BLaER1 (cell line): ENCODE data around the gene BTN2A1.

Experiments used
- H3K27ac ChIP-seq: shearing (Covaris generic); formaldehyde crosslinking; 2 replicates; pipeline ENCODE4 v1.8.1; 2022
- H3K27me3 ChIP-seq: shearing (Covaris generic); formaldehyde crosslinking; 2 replicates; pipeline ENCODE4 v1.8.1; 2022
- H3K36me3 ChIP-seq: shearing (Covaris generic); formaldehyde crosslinking; 2 replicates; pipeline ENCODE4 v1.8.1; 2022
- H3K4me1 ChIP-seq: shearing (Covaris generic); formaldehyde crosslinking; 2 replicates; pipeline ENCODE4 v1.8.1; 2022
- H3K4me2 ChIP-seq: shearing (Covaris generic); formaldehyde crosslinking; 2 replicates; pipeline ENCODE4 v1.8.1; 2022
- H3K4me3 ChIP-seq: shearing (Covaris generic); formaldehyde crosslinking; 2 replicates; pipeline ENCODE4 v1.8.1; 2022
- H3K9ac ChIP-seq: shearing (Covaris generic); formaldehyde crosslinking; 2 replicates; pipeline ENCODE4 v1.8.1; 2022
- H3K9me3 ChIP-seq: shearing (Covaris generic); formaldehyde crosslinking; 2 replicates; pipeline ENCODE4 v1.8.1; 2022
- H4K20me1 ChIP-seq: shearing (Covaris generic); formaldehyde crosslinking; 2 replicates; pipeline ENCODE4 v1.8.1; 2022
- Cebpa-rat ChIP-seq: shearing (Covaris generic); IDR thresholded peaks from 2 replicates; pipeline ENCODE4 v1.8.1; 2022

BTN2A1 gene

DNA sequence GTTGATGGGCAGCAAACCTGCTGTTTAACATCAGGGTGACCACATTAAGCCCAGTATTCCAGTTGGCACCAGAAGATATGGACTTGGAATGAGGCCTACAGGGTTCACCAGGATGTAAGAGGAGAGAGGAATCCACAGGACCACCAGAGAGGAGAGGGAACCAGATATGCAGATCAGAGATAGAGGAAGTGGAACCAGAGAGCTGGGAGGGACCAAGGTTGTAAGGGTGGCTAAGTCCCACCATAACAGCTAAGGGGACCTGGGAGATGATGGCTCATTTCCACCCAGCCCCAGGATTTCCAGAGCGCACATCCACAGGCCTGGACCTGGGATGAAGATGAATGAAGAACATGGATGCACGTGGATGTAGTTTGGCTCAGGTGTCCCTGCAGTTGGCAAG, 11.1 kb downstream of the BTN2A1 start:
- no peak for TF ChIP-seq Cebpa-rat
- no peak overlapping the region for H3K4me2 ChIP-seq
- peaks cover 30% of the 10 kb centered on the region for H3K9me3 ChIP-seq
- peaks cover 85% of the 10 kb centered on the region for H3K36me3 ChIP-seq
- H3K9ac ChIP-seq, result no peak overlapping the region
- no peaks in the 10 kb centered on the region for H3K27me3 ChIP-seq
- 0 out of 2 replicates have a peak, but pooled peaks cover 5% of the 10 kb centered on the region for H3K4me1 ChIP-seq
- no peaks in the 10 kb centered on the region for H4K20me1 ChIP-seq
- H3K27ac ChIP-seq, result no peak overlapping the region
- no peak overlapping the region for H3K4me3 ChIP-seq

DNA sequence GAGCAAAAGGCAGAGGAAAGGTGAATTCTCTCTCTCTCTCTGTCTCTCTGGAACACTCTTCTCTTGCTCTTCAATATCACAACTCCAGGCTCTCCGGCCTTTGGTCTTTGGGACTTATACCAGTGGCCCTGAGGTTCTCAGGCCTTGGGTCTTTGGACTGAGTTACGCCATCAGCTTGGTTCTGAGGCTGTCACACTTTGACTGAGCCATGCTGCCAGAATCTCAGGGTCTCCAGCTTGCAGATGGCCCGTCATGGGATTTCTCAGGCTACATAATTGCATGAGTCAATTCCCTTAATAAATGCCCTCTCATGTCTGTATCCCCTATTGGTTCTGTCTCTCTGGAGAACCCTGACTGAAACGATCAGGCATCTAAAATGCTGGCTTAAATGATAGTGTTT, 12.9 kb downstream of the BTN2A1 start:
- Histone ChIP-seq H3K27me3 (no peaks in the 10 kb centered on the region), H3K9me3 (peaks cover 30% of the 10 kb centered on the region), H3K27ac (no peak overlapping the region), H3K36me3 (peaks cover 67% of the 10 kb centered on the region), H3K9ac (no peak overlapping the region), H3K4me1 (peaks cover 18% of the 10 kb centered on the region), H3K4me3 (no peak overlapping the region), H4K20me1 (no peaks in the 10 kb centered on the region), H3K4me2 (no peak overlapping the region)
- no peak for TF ChIP-seq Cebpa-rat

DNA sequence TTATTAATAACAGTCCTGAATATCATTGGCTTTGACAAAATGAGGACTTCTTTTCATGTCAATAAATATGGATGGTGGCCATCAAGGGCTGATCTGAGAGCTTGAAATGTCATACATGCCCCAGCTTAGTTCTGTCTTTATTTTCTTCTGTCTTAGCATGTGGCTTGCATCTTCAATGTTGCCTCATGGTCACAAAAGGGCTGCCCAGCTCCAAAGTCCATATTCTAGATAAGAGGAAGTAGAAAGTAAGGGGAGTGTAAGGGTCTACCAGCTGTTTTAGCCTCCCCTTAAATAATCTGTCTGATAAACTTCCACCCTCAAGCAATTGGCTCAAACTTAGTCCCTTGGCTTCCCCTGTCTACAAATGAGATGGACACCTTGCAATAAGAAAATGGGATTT, 14.2 kb downstream of the BTN2A1 start:
- Histone ChIP-seq H3K4me2 (no peak overlapping the region), H3K4me1 (peaks cover 22% of the 10 kb centered on the region), H3K9me3 (peaks cover 30% of the 10 kb centered on the region), H3K27ac (no peak overlapping the region), H3K9ac (no peak overlapping the region), H3K27me3 (no peaks in the 10 kb centered on the region), H3K4me3 (no peak overlapping the region), H4K20me1 (no peaks in the 10 kb centered on the region), H3K36me3 (peaks cover 54% of the 10 kb centered on the region)
- no peak for TF ChIP-seq Cebpa-rat

DNA sequence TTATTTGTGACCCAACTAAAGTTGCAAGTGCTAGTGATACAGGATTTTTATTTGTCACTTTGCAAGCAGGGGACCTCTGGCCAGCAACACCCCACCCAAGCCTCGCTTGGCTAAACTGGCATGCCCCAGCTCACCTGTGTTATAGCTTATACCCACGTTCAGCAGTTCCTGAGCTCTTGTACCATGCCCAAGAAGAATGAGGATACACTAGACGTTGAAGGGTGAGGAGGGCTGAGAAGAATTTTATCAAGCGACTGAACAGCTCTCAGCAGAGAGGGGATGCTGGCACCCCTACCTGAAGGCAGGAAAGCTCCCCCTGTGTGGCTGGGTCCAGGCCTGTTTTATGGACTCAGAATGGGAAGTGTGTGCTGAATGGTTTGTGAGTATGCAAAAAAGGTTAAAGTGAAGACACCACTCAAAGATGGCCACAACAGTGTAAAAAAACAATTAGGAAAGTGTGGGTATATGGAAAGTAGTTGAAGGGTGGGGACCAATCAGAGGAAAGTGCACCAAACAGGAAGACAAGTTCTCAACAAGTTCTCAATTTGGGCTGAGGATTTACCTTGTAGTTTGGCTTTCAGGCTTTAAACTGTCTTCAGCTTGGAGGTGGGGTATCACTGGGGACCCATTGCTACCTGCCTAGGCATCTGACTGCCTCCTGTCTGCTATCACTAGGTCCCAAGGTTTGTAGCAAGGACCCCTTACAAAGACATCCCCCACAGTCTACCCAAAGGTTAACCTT, 15.0 kb downstream of the BTN2A1 start:
- Histone ChIP-seq H3K27me3 (no peaks in the 10 kb centered on the region), H3K4me3 (peak overlapping the region; percentile 64; the same call in 1 of the 2 replicates), H3K36me3 (peaks cover 46% of the 10 kb centered on the region), H3K4me1 (peaks cover 27% of the 10 kb centered on the region), H3K4me2 (peak overlapping the region; percentile 93), H4K20me1 (no peaks in the 10 kb centered on the region), H3K9ac (no peak overlapping the region), H3K27ac (peak overlapping the region; percentile 90), H3K9me3 (peaks cover 30% of the 10 kb centered on the region)
- TF ChIP-seq Cebpa-rat, result no peak

DNA sequence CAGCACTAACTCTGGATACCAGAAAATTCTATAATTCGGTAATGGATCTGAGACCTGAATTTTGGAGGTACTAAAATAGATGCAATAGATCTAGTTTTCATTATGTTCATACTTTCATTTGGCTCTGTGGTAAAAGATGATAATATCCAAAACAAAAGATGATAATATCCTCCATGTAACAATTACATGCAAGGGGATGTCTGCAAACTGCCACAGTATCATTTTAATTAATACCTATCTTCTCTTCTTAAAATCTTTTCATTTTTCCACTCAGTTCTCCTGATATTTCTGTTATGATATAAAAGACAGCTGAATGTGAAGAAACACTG, 15.6 kb downstream of the BTN2A1 start:
- no peaks in the 10 kb centered on the region for H3K27me3 ChIP-seq
- no peak for TF ChIP-seq Cebpa-rat
- no peaks in the 10 kb centered on the region for H4K20me1 ChIP-seq
- peak overlapping the region; percentile 90 for H3K27ac ChIP-seq
- H3K9ac ChIP-seq, result peak overlapping the region; percentile 78
- H3K4me2 ChIP-seq, result peak overlapping the region; percentile 93
- H3K4me1 ChIP-seq, result peaks cover 27% of the 10 kb centered on the region
- peaks cover 30% of the 10 kb centered on the region for H3K9me3 ChIP-seq
- H3K36me3 ChIP-seq, result peaks cover 40% of the 10 kb centered on the region
- peak overlapping the region; percentile 64 for H3K4me3 ChIP-seq

DNA sequence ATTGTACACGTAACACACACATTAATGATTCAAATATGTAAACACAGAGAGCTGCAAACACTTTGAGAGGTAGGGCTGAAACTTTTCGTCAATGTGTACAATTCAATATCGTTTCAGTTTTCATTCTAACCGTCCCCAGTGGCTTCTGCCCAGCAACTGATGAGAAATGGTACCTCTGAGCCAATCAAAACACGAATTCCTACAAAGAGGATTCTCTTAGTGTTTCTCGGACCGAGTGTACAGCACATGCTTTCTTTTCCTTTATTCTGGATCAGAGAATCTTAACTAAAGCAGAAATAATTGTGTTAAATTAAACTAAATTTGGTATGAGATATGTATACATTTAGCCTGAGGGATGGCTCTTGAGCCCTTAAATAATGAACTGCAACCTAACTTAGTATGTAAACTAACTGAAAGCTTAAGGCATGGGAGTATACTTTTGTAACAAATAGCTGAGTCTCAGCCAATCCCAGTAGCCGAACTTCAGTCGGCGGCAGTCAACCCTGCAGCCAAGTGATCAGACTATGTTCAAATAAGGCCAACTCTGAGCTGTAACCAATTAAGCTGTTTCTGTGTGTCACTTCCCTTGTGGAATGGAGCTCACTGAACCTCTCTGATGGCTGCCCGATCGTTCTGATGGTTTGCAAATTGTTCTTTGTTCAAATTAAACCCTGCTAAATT, 16.1 kb downstream of the BTN2A1 start:
- Histone ChIP-seq H3K4me2 (peak overlapping the region; percentile 93), H3K9ac (peak overlapping the region; percentile 78), H3K4me1 (peaks cover 27% of the 10 kb centered on the region), H3K36me3 (peaks cover 35% of the 10 kb centered on the region), H3K9me3 (peaks cover 30% of the 10 kb centered on the region), H3K4me3 (peak overlapping the region; percentile 64), H3K27ac (peak overlapping the region; percentile 90), H4K20me1 (no peaks in the 10 kb centered on the region), H3K27me3 (no peaks in the 10 kb centered on the region)
- TF ChIP-seq Cebpa-rat, result no peak

DNA sequence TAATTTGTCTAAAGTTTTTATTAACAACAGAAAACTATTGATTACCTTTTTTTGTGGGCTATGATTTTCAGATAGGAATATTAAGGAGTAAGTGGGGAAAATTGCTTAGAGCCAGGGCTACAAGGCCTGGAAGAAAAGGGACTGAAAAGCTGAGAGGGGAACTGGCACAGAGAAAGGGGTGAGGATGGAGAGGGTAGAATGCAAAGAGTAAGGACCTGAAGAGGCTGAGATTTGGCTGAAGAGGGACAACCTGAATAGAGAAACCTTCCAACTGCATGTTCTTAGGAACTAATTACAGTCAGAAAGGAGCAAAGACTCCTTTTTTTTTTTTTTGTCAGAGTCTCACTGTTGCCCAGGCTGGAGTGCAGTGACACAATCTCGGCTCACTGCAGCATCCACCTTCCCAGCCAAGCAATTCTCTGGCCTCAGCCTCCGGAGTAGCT, 16.7 kb downstream of the BTN2A1 start:
- peak overlapping the region; percentile 90 for H3K27ac ChIP-seq
- TF ChIP-seq Cebpa-rat, result no peak
- H3K4me1 ChIP-seq, result peaks cover 27% of the 10 kb centered on the region
- peaks cover 30% of the 10 kb centered on the region for H3K9me3 ChIP-seq
- peaks cover 31% of the 10 kb centered on the region for H3K36me3 ChIP-seq
- no peaks in the 10 kb centered on the region for H4K20me1 ChIP-seq
- no peaks in the 10 kb centered on the region for H3K27me3 ChIP-seq
- peak overlapping the region; percentile 78 for H3K9ac ChIP-seq
- H3K4me3 ChIP-seq, result peak overlapping the region; percentile 64
- peak overlapping the region; percentile 93 for H3K4me2 ChIP-seq

DNA sequence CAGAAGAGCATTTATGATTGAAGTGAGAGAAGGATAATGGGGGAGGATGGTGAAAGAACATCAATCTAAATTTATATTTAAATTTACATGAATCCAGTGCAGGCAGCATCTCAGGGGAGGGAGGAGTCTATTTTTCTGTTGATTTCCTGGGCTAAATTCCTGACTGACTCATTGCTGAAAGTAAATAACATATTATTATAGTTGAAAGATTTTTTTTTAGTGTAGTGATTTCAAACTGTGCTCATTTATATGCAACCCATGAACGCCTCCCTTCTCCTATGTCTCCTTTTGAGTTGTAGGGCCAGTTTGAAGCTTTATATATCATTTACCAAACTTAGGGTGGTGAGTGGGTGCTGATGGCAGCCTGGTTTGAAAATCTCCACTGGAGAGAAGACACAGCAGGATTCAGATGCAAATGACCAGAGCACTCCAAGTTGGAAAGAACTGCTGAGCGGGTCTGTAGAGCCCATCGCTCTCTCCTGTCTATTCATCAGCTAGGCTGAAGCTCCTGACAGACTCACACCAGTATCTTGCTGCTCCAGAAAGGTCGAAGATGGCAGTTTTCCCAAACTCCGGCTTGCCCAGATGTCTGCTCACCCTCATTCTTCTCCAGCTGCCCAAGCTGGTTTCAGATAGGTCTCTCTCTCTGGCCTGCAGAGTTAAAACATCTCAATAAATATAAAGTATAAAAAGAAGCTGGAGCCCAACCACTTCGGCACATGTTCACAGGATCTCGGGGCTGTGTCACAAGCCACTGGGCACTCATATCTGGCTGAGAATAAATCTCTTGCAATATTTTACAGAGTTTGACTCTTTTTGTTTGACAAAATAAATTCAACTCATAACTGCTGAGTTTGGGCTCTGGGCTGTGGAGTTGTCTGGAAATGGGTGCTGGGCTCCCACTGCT, 18.3 kb downstream of the BTN2A1 start:
- Histone ChIP-seq H3K9me3 (peaks cover 38% of the 10 kb centered on the region), H3K27me3 (no peaks in the 10 kb centered on the region), H3K9ac (no peak overlapping the region), H3K4me3 (no peak overlapping the region), H3K36me3 (peaks cover 17% of the 10 kb centered on the region), H3K4me1 (peaks cover 27% of the 10 kb centered on the region), H3K27ac (no peak overlapping the region), H4K20me1 (no peaks in the 10 kb centered on the region), H3K4me2 (no peak overlapping the region)
- TF ChIP-seq Cebpa-rat, result no peak

DNA sequence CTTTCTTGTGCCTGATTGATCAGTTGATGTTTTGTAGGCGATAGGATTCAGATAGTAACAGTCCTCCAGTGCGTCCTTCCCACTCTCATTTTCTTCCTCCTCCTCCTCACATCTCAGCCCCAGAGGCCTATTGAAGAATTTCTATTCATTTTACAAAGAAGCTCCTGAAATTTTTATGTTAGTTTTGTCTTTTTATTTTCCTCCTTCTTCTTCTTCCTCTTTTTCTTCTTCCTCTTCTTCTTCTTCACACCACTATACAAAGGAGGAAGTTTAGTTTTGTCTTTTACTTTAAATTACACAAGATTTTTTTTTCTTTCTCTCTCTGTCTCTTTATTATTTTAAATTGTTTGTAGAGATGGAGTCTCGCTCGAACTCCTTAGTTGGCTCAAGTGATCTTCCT, 19.1 kb downstream of the BTN2A1 start:
- no peak for TF ChIP-seq Cebpa-rat
- Histone ChIP-seq H4K20me1 (no peaks in the 10 kb centered on the region), H3K36me3 (peaks cover 11% of the 10 kb centered on the region), H3K9ac (no peak overlapping the region), H3K9me3 (peaks cover 38% of the 10 kb centered on the region), H3K4me3 (no peak overlapping the region), H3K27me3 (no peaks in the 10 kb centered on the region), H3K27ac (no peak overlapping the region), H3K4me1 (peaks cover 27% of the 10 kb centered on the region), H3K4me2 (no peak overlapping the region)
